HepG2 (cell line): ENCODE data around the gene SYTL1. TPM values are rescaled to one million over a fixed set of nuclear protein-coding genes. Genes with fewer than 3 reads are reported as not detected.
A peak's percentile ranks its signal among the peaks of the same experiment; 100 is the strongest.

Source experiments
- CEBPB ChIP-seq: IDR thresholded peaks from 2 replicates; pipeline ENCODE4 v1.6.1; 2011; ENCODE audit warnings: low read depth, low read length, improper control_type of control experiment, borderline replicate concordance
- FLYWCH1 ChIP-seq: sonication (generic); formaldehyde crosslinking; IDR thresholded peaks from 2 replicates; pipeline ENCODE4 v1.8.1; 2023; ENCODE audit warnings: mild to moderate bottlenecking, missing genetic modification reagents
- HNF4G ChIP-seq, 2 experiments: sonication (generic) in 1 of 2; formaldehyde crosslinking in 1 of 2; IDR thresholded peaks; 2 replicates each; pipeline versions ENCODE4 v1.4.0 to v1.6.1; 2011 to 2020; ENCODE audit warnings: borderline replicate concordance in 2 of 2, low read depth in 2 of 2, mild to moderate bottlenecking in 2 of 2, low read length in 1 of 2, missing genetic modification reagents in 1 of 2, moderate library complexity in 1 of 2
- HNRNPK ChIP-seq: fragments of 200-400 bp; formaldehyde crosslinking; IDR thresholded peaks from 2 replicates; pipeline ENCODE4 v1.6.1; 2018; ENCODE audit warnings: low read length, low read depth, moderate library complexity, mild to moderate bottlenecking; ENCODE audit not compliant: poor library complexity, severe bottlenecking
- KAT8 ChIP-seq: IDR thresholded peaks from 2 replicates; pipeline ENCODE4 v1.6.1; 2016; ENCODE audit warnings: missing genetic modification reagents, missing compliant biosample characterization
- KLF6 ChIP-seq: IDR thresholded peaks from 2 replicates; pipeline ENCODE4 v1.8.0; 2016; ENCODE audit warnings: missing biosample characterization, missing genetic modification reagents
- PLRG1 ChIP-seq: fragments of 450-650 bp; conservative IDR thresholded peaks from 2 replicates; pipeline ENCODE4 v1.6.1; 2016
- RFXANK ChIP-seq: IDR thresholded peaks from 2 replicates; pipeline ENCODE4 v1.6.1; 2016
- RXRA ChIP-seq: sonication (generic); formaldehyde crosslinking; IDR thresholded peaks from 2 replicates; pipeline ENCODE4 v1.5.1; 2020; ENCODE audit warnings: missing genetic modification reagents
- SALL1 ChIP-seq: sonication (generic); formaldehyde crosslinking; IDR thresholded peaks from 2 replicates; pipeline ENCODE4 v1.8.0; 2022; ENCODE audit warnings: mild to moderate bottlenecking, missing genetic modification reagents
- SP2 ChIP-seq: sonication (generic); formaldehyde crosslinking; IDR thresholded peaks from 2 replicates; pipeline ENCODE4 v1.5.1; 2020; ENCODE audit warnings: mild to moderate bottlenecking, missing genetic modification reagents
- THAP11 ChIP-seq: IDR thresholded peaks from 2 replicates; pipeline ENCODE4 v1.6.1; 2016; ENCODE audit warnings: missing biosample characterization, missing genetic modification reagents
- ZNF784 ChIP-seq: sonication (generic); formaldehyde crosslinking; IDR thresholded peaks from 2 replicates; pipeline ENCODE4 v1.5.1; 2020; ENCODE audit warnings: missing genetic modification reagents, mild to moderate bottlenecking, borderline replicate concordance
- ZNF841 ChIP-seq: sonication (generic); formaldehyde crosslinking; IDR thresholded peaks from 2 replicates; pipeline ENCODE4 v1.8.1; 2023; ENCODE audit warnings: missing genetic modification reagents, borderline replicate concordance
- polyA plus RNA-seq, 8 experiments: library from polyadenylated mRNA; depleted of rRNA in 3 of 8; stranded (reverse) in 7 of 8; unstranded in 1 of 8; fragments of >200 nt; fragmentation: Illumina TruSeq in 4 of 8; extraction: Trizol in 4 of 8; gene quantifications; 2 replicates each; pipeline versions ENCODE4 v1.2.1 to v1.2.3, GENCODE V29; 2011 to 2016; ENCODE audit warnings: low read depth in 4 of 8, missing spikeins in 1 of 8, mixed read lengths in 1 of 8; ENCODE audit not compliant: insufficient read depth in 1 of 8
- total RNA-seq, 5 experiments: library from RNA; depleted of rRNA; stranded (reverse); fragments of >200 nt; fragmentation: Illumina TruSeq; extraction: Trizol; gene quantifications; 2 replicates each; pipeline ENCODE4 v1.2.3, GENCODE V29; 2016; ENCODE audit warnings: low read depth in 1 of 5
- TF ChIP-seq, protein P1 (sequence below): sonication (generic); formaldehyde crosslinking; conservative IDR thresholded peaks from 2 replicates; pipeline ENCODE4 v1.4.0; 2020; ENCODE audit warnings: missing genetic modification reagents
- TF ChIP-seq, protein P2 (sequence below): sonication (generic); formaldehyde crosslinking; conservative IDR thresholded peaks from 2 replicates; pipeline ENCODE4 v1.4.0; 2020; ENCODE audit warnings: missing genetic modification reagents
- TF ChIP-seq, protein P3 (sequence below): sonication (generic); formaldehyde crosslinking; IDR thresholded peaks from 2 replicates; pipeline ENCODE4 v1.8.1; 2023; ENCODE audit warnings: mild to moderate bottlenecking, inconsistent platforms, moderate library complexity, missing genetic modification reagents, borderline replicate concordance
- TF ChIP-seq, protein P4 (sequence below): sonication (generic); formaldehyde crosslinking; IDR thresholded peaks from 2 replicates; pipeline ENCODE4 v1.8.0; 2022; ENCODE audit warnings: missing genetic modification reagents, mild to moderate bottlenecking, borderline replicate concordance
- TF ChIP-seq, protein P5 (sequence below): sonication (generic); formaldehyde crosslinking; IDR thresholded peaks from 2 replicates; pipeline ENCODE4 v1.4.0; 2020; ENCODE audit warnings: missing genetic modification reagents

The SYTL1 gene
- total and polyA plus RNA-seq, 2 of the 13 experiments (the other 11 are each of a cell fraction or from before 2014, with no cell fraction given) = 11.1 to 17.8 TPM

- TF ChIP-seq, protein P1, sequence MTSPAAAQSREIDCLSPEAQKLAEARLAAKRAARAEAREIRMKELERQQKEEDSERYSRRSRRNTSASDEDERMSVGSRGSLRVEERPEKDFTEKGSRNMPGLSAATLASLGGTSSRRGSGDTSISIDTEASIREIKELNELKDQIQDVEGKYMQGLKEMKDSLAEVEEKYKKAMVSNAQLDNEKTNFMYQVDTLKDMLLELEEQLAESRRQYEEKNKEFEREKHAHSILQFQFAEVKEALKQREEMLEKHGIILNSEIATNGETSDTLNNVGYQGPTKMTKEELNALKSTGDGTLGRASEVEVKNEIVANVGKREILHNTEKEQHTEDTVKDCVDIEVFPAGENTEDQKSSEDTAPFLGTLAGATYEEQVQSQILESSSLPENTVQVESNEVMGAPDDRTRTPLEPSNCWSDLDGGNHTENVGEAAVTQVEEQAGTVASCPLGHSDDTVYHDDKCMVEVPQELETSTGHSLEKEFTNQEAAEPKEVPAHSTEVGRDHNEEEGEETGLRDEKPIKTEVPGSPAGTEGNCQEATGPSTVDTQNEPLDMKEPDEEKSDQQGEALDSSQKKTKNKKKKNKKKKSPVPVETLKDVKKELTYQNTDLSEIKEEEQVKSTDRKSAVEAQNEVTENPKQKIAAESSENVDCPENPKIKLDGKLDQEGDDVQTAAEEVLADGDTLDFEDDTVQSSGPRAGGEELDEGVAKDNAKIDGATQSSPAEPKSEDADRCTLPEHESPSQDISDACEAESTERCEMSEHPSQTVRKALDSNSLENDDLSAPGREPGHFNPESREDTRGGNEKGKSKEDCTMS (CRISPR knock-in tag) = no peak
- TF ChIP-seq PLRG1 = no peak
- peak; percentile 62 for TF ChIP-seq THAP11 (CRISPR knock-in tag)
- TF ChIP-seq FLYWCH1 = no peak
- TF ChIP-seq HNF4G (IDR thresholded peaks at IDR 0.05; ENCODE audit: borderline replicate concordance, low read depth, low read length) = no peak
- TF ChIP-seq HNF4G (CRISPR knock-in tag; IDR thresholded peaks at IDR 0.05; ENCODE audit: borderline replicate concordance, low read depth) = no peak
- TF ChIP-seq CEBPB = no peak
- peak; percentile 72 for TF ChIP-seq KAT8 (CRISPR knock-in tag)
- no peak for TF ChIP-seq SP2 (CRISPR knock-in tag)
- TF ChIP-seq, protein P2, sequence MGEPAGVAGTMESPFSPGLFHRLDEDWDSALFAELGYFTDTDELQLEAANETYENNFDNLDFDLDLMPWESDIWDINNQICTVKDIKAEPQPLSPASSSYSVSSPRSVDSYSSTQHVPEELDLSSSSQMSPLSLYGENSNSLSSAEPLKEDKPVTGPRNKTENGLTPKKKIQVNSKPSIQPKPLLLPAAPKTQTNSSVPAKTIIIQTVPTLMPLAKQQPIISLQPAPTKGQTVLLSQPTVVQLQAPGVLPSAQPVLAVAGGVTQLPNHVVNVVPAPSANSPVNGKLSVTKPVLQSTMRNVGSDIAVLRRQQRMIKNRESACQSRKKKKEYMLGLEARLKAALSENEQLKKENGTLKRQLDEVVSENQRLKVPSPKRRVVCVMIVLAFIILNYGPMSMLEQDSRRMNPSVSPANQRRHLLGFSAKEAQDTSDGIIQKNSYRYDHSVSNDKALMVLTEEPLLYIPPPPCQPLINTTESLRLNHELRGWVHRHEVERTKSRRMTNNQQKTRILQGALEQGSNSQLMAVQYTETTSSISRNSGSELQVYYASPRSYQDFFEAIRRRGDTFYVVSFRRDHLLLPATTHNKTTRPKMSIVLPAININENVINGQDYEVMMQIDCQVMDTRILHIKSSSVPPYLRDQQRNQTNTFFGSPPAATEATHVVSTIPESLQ (CRISPR knock-in tag) = no peak
- no peak for TF ChIP-seq ZNF784 (CRISPR knock-in tag)
- peak; percentile 56; the same call in 1 of the 2 replicates for TF ChIP-seq SALL1
- TF ChIP-seq HNRNPK = no peak
- TF ChIP-seq RXRA (CRISPR knock-in tag) = no peak; the same call in 1 of the 2 replicates
- TF ChIP-seq KLF6 = no peak
- no peak for TF ChIP-seq ZNF841 (CRISPR knock-in tag)
- TF ChIP-seq RFXANK (CRISPR knock-in tag) = no peak
- TF ChIP-seq, protein P3, sequence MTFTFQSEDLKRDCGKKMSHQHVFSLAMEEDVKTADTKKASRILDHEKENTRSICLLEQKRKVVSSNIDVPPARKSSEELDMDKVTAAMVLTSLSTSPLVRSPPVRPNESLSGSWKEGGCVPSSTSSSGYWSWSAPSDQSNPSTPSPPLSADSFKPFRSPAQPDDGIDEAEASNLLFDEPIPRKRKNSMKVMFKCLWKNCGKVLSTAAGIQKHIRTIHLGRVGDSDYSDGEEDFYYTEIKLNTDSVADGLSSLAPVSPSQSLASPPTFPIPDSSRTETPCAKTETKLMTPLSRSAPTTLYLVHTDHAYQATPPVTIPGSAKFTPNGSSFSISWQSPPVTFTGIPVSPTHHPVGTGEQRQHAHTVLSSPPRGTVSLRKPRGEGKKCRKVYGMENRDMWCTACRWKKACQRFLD (CRISPR knock-in tag) = no peak
- TF ChIP-seq, protein P4, sequence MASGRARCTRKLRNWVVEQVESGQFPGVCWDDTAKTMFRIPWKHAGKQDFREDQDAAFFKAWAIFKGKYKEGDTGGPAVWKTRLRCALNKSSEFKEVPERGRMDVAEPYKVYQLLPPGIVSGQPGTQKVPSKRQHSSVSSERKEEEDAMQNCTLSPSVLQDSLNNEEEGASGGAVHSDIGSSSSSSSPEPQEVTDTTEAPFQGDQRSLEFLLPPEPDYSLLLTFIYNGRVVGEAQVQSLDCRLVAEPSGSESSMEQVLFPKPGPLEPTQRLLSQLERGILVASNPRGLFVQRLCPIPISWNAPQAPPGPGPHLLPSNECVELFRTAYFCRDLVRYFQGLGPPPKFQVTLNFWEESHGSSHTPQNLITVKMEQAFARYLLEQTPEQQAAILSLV (CRISPR knock-in tag) = 0 out of 2 replicates have a peak, but pooled peaks have one; percentile 25
- TF ChIP-seq, protein P5, sequence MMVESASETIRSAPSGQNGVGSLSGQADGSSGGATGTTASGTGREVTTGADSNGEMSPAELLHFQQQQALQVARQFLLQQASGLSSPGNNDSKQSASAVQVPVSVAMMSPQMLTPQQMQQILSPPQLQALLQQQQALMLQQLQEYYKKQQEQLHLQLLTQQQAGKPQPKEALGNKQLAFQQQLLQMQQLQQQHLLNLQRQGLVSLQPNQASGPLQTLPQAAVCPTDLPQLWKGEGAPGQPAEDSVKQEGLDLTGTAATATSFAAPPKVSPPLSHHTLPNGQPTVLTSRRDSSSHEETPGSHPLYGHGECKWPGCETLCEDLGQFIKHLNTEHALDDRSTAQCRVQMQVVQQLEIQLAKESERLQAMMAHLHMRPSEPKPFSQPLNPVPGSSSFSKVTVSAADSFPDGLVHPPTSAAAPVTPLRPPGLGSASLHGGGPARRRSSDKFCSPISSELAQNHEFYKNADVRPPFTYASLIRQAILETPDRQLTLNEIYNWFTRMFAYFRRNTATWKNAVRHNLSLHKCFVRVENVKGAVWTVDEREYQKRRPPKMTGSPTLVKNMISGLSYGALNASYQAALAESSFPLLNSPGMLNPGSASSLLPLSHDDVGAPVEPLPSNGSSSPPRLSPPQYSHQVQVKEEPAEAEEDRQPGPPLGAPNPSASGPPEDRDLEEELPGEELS (CRISPR knock-in tag) = 0 out of 2 replicates have a peak, but pooled peaks have one; percentile 40
Measured at GRCh38 chr1:27341525-27342252, at the start of gene SYTL1 (continued).
